Gastroesophageal sphincter (tissue), 4 donors: ENCODE measurements around the gene CDH4. TPM values are rescaled to one million over a fixed set of nuclear protein-coding genes. Genes with fewer than 3 reads are reported as not detected.

ENCODE experiments used
- ATAC-seq: fragments of 150-250 bp; one replicate; pipeline ENCODE4 v1.9.1; 2016; ENCODE audit warnings: mild to moderate bottlenecking, moderate library complexity
- H3K27ac ChIP-seq, 4 donors: fragments of 200-600 bp; sonication (generic) in 3 of 4; 1 replicate in 3 of 4; 2 replicates in 1 of 4; pipeline ENCODE4 v1.5.1; 2016 to 2019
- H3K27me3 ChIP-seq: fragments of 200-600 bp; sonication (generic); one replicate; pipeline ENCODE4 v1.5.1; 2019
- H3K36me3 ChIP-seq, 2 donors: fragments of 200-600 bp; sonication (generic); one replicate each; pipeline ENCODE4 v1.5.1; 2019; ENCODE audit warnings: control low read depth in 1 of 2
- H3K4me1 ChIP-seq, 3 donors: fragments of 200-600 bp; sonication (generic); 1 replicate in 2 of 3; 2 replicates in 1 of 3; pipeline ENCODE4 v1.5.1; 2016 to 2019; ENCODE audit warnings: control low read depth in 2 of 3
- H3K4me3 ChIP-seq, 2 donors: fragments of 200-600 bp; sonication (generic); one replicate each; pipeline ENCODE4 v1.5.1; 2019; ENCODE audit warnings: mild to moderate bottlenecking in 1 of 2, moderate library complexity in 1 of 2
- H3K9me3 ChIP-seq, 3 donors: fragments of 200-600 bp; sonication (generic); one replicate each; pipeline ENCODE4 v1.5.1; 2017 to 2019; ENCODE audit warnings: control low read depth in 2 of 3
- CTCF ChIP-seq, 4 experiments: fragments of 200-600 bp in 2 of 4; fragments of 450-650 bp in 2 of 4; sonication (generic) in 1 of 4; IDR thresholded peaks; one replicate each; pipeline ENCODE4 v1.5.1; 2017 to 2019; ENCODE audit warnings: antibody characterized with exemption in 4 of 4, mild to moderate bottlenecking in 2 of 4, moderate library complexity in 2 of 4
- EP300 ChIP-seq: sonication (generic); formaldehyde crosslinking; IDR thresholded peaks from one replicate; pipeline ENCODE4 v1.6.1; 2017; ENCODE audit warnings: antibody characterized with exemption, mild to moderate bottlenecking
- POLR2A ChIP-seq, 2 donors: fragments of 450-650 bp; IDR thresholded peaks; one replicate each; pipeline ENCODE4 v1.6.1; 2017; ENCODE audit warnings: antibody characterized with exemption in 2 of 2, mild to moderate bottlenecking in 2 of 2, moderate library complexity in 1 of 2
- POLR2AphosphoS5 ChIP-seq: sonication (generic); formaldehyde crosslinking; IDR thresholded peaks from one replicate; pipeline ENCODE4 v1.6.1; 2017; ENCODE audit warnings: antibody characterized with exemption
- WGBS, 2 donors: methylation state at CpG; one replicate each; pipeline ENCODE4 v1.1.5; 2018; ENCODE audit warnings: low coverage in 1 of 2; 5-methylcytosine and 5-hydroxymethylcytosine counted together
- total RNA-seq, 4 donors: library from RNA; depleted of rRNA; stranded (reverse); fragments of >200 nt; gene quantifications; one replicate each; pipeline ENCODE4 v1.1.0, GENCODE V29; 2016

CDH4 gene
- total RNA-seq, 4 donors from 2014 or later: under 0.01 to 1.5 (median 0.42) TPM; not detected in 1

- Histone ChIP-seq H3K9me3 (no peaks in the 10 kb centered on the region), H3K27me3 (peaks cover 82% of the 10 kb centered on the region), H3K36me3 (no peaks in the 10 kb centered on the region), H3K4me1 (no peaks in the 10 kb centered on the region), H3K4me3 (no peak overlapping the region), H3K27ac (no peak overlapping the region)
- no peak for ATAC-seq
- 29 to 49% methylated on average over 9 to 12 of the region's 20 CpGs for WGBS, 2 donors
- TF ChIP-seq CTCF (IDR thresholded peaks at IDR 0.05) (no peak), POLR2AphosphoS5 (no peak), EP300 (no peak), POLR2A (IDR thresholded peaks at IDR 0.05) (no peak)
Measured at GRCh38 chr20:61682996-61683681, 431.1 kb downstream of the CDH4 start.

- no peaks in the 10 kb centered on the region for H3K36me3 ChIP-seq
- H3K27ac ChIP-seq: no peak overlapping the region
- H3K27me3 ChIP-seq: peaks cover 88% of the 10 kb centered on the region
- no peaks in the 10 kb centered on the region for H3K9me3 ChIP-seq
- no peak for ATAC-seq
- H3K4me3 ChIP-seq: no peak overlapping the region
- 27 to 41% methylated on average over 1 to 4 of the region's 6 CpGs for WGBS, 2 donors
- TF ChIP-seq CTCF (IDR thresholded peaks at IDR 0.05) (no peak), EP300 (no peak), POLR2AphosphoS5 (no peak), POLR2A (IDR thresholded peaks at IDR 0.05) (no peak)
- H3K4me1 ChIP-seq: no peaks in the 10 kb centered on the region
Measured at GRCh38 chr20:61683721-61684120, 431.7 kb downstream of the CDH4 start.

GRCh38 chr20:61684136-61684535 lies 432.1 kb downstream of the CDH4 start:
- H3K4me3 ChIP-seq: no peak overlapping the region
- ATAC-seq: no peak

GRCh38 chr20:61684583-61685235 lies 432.6 kb downstream of the CDH4 start:
- 55 to 63% methylated on average over 8 to 10 of the region's 10 CpGs for WGBS, 2 donors
- H3K4me1 ChIP-seq: no peaks in the 10 kb centered on the region
- ATAC-seq: no peak
- H3K27me3 ChIP-seq: peaks cover 85% of the 10 kb centered on the region
- H3K4me3 ChIP-seq: no peak overlapping the region
- no peaks in the 10 kb centered on the region for H3K9me3 ChIP-seq
- TF ChIP-seq POLR2AphosphoS5: no peak
- no peak for TF ChIP-seq EP300
- TF ChIP-seq POLR2A (IDR thresholded peaks at IDR 0.05): no peak
- TF ChIP-seq CTCF (IDR thresholded peaks at IDR 0.05): no peak
- no peaks in the 10 kb centered on the region for H3K36me3 ChIP-seq
- no peak overlapping the region for H3K27ac ChIP-seq

More at GRCh38 chr20:61684136-61684535, 432.1 kb downstream of the CDH4 start:
- Histone ChIP-seq H3K9me3 (no peaks in the 10 kb centered on the region), H3K36me3 (no peaks in the 10 kb centered on the region), H3K27ac (no peak overlapping the region), H3K27me3 (peaks cover 91% of the 10 kb centered on the region), H3K4me1 (no peaks in the 10 kb centered on the region)
- WGBS, 2 donors: 94% methylated on average over 8 of the region's 13 CpGs; no CpG with 5 or more reads in 1 of the 2 donors
- TF ChIP-seq POLR2A (IDR thresholded peaks at IDR 0.05) (no peak), EP300 (no peak), POLR2AphosphoS5 (no peak), CTCF (IDR thresholded peaks at IDR 0.05) (no peak)

GRCh38 chr20:61685462-61685861 lies 433.4 kb downstream of the CDH4 start:
- Histone ChIP-seq H3K4me3 (no peak overlapping the region), H3K4me1 (no peaks in the 10 kb centered on the region), H3K27ac (no peak overlapping the region), H3K9me3 (no peaks in the 10 kb centered on the region), H3K36me3 (no peaks in the 10 kb centered on the region), H3K27me3 (peaks cover 84% of the 10 kb centered on the region)
- TF ChIP-seq CTCF (IDR thresholded peaks at IDR 0.05): no peak
- no peak for TF ChIP-seq EP300
- no peak for TF ChIP-seq POLR2A (IDR thresholded peaks at IDR 0.05)
- no peak for TF ChIP-seq POLR2AphosphoS5
- ATAC-seq: no peak
- 73 to 89% methylated on average over 3 to 10 of the region's 14 CpGs for WGBS, 2 donors
